Measurements from ENCODE around the gene UGT1A5.

UGT1A5 gene

GRCh38 chr2:233807966-233808935, 95.5 kb downstream of the UGT1A5 start:
- DNase-seq (ENCODE audit: low read depth in 2 of 2, low spot score in 1 of 2) = no peak

- DNase-seq (ENCODE audit: low read depth in 2 of 2, low spot score in 1 of 2) = no peak
Measured at GRCh38 chr2:233810385-233810784, 97.7 kb downstream of the UGT1A5 start.

- no peak for DNase-seq (ENCODE audit: low read depth in 2 of 2, low spot score in 1 of 2)
Measured at GRCh38 chr2:233811087-233811486, 98.4 kb downstream of the UGT1A5 start.

GRCh38 chr2:233811732-233812131, 99.0 kb downstream of the UGT1A5 start:
- no peak for DNase-seq (ENCODE audit: low read depth in 2 of 2, low spot score in 1 of 2)

GRCh38 chr2:233813236-233814055, 100.7 kb downstream of the UGT1A5 start:
- no peak for DNase-seq (ENCODE audit: low read depth in 2 of 2, low spot score in 1 of 2)

GRCh38 chr2:233814056-233814835, 101.5 kb downstream of the UGT1A5 start:
- DNase-seq (ENCODE audit: low read depth in 2 of 2, low spot score in 1 of 2) = no peak

GRCh38 chr2:233815861-233816260, 103.2 kb downstream of the UGT1A5 start:
- no peak for DNase-seq (ENCODE audit: low read depth in 2 of 2, low spot score in 1 of 2)

- DNase-seq (ENCODE audit: low read depth in 2 of 2, low spot score in 1 of 2) = no peak
Measured at GRCh38 chr2:233816334-233816733, 103.6 kb downstream of the UGT1A5 start.

- DNase-seq (ENCODE audit: low read depth in 2 of 2, low spot score in 1 of 2) = no peak
Measured at GRCh38 chr2:233816771-233817170, 104.1 kb downstream of the UGT1A5 start.

GRCh38 chr2:233817361-233817911, 104.7 kb downstream of the UGT1A5 start:
- no peak for DNase-seq (ENCODE audit: low read depth in 2 of 2, low spot score in 1 of 2)

- DNase-seq (ENCODE audit: low read depth in 2 of 2, low spot score in 1 of 2) = no peak
Measured at GRCh38 chr2:233817995-233818638, 105.4 kb downstream of the UGT1A5 start.

- DNase-seq (ENCODE audit: low read depth in 2 of 2, low spot score in 1 of 2) = no peak
Measured at GRCh38 chr2:233818639-233819621, 106.2 kb downstream of the UGT1A5 start.

- no peak for DNase-seq (ENCODE audit: low read depth in 2 of 2, low spot score in 1 of 2)
Measured at GRCh38 chr2:233819884-233820773, 107.4 kb downstream of the UGT1A5 start.

GRCh38 chr2:233820774-233821105, 108.0 kb downstream of the UGT1A5 start:
- DNase-seq (ENCODE audit: low read depth in 2 of 2, low spot score in 1 of 2) = no peak

- DNase-seq (ENCODE audit: low read depth in 2 of 2, low spot score in 1 of 2) = no peak
Measured at GRCh38 chr2:233821196-233821595, 108.5 kb downstream of the UGT1A5 start.

- no peak for DNase-seq (ENCODE audit: low read depth in 2 of 2, low spot score in 1 of 2)
Measured at GRCh38 chr2:233821709-233822100, 109.0 kb downstream of the UGT1A5 start.

- no peak for DNase-seq (ENCODE audit: low read depth in 2 of 2, low spot score in 1 of 2)
Measured at GRCh38 chr2:233822101-233822771, 109.5 kb downstream of the UGT1A5 start.
